Ecto neural progenitor cell (in vitro differentiated cells): ENCODE measurements around the gene LHPP.

Experiments used
- DNase-seq: peaks from one replicate; pipeline ENCODE4 v3.0.0-alpha.2; 2018; ENCODE audit warnings: low spot score

The LHPP gene

GRCh38 chr10:124644771-124645415 is 183.3 kb downstream of the LHPP start:
- DNase-seq = no peak

GRCh38 chr10:124645467-124646095 is 184.0 kb downstream of the LHPP start:
- DNase-seq = no peak

- no peak for DNase-seq
Measured at GRCh38 chr10:124646483-124647352, 185.1 kb downstream of the LHPP start.

GRCh38 chr10:124647421-124648130 is 186.0 kb downstream of the LHPP start:
- DNase-seq = no peak

GRCh38 chr10:124648131-124648475 is 186.5 kb downstream of the LHPP start:
- no peak for DNase-seq

GRCh38 chr10:124648738-124649137 is 187.1 kb downstream of the LHPP start:
- no peak for DNase-seq

GRCh38 chr10:124649214-124649613 is 187.6 kb downstream of the LHPP start:
- DNase-seq = no peak

GRCh38 chr10:124650263-124650662 is 188.6 kb downstream of the LHPP start:
- no peak for DNase-seq

GRCh38 chr10:124650820-124651401 is 189.3 kb downstream of the LHPP start:
- DNase-seq = no peak

- DNase-seq = no peak
Measured at GRCh38 chr10:124651402-124651891, 189.8 kb downstream of the LHPP start.

- no peak for DNase-seq
Measured at GRCh38 chr10:124652200-124652599, 190.6 kb downstream of the LHPP start.

- DNase-seq = no peak
Measured at GRCh38 chr10:124652701-124653100, 191.1 kb downstream of the LHPP start.

GRCh38 chr10:124653311-124653710 is 191.7 kb downstream of the LHPP start:
- no peak for DNase-seq

GRCh38 chr10:124653811-124654651 is 192.4 kb downstream of the LHPP start:
- DNase-seq = no peak

- no peak for DNase-seq
Measured at GRCh38 chr10:124654686-124655085, 193.1 kb downstream of the LHPP start.

- no peak for DNase-seq
Measured at GRCh38 chr10:124655191-124656112, 193.8 kb downstream of the LHPP start.

GRCh38 chr10:124656113-124656490 is 194.5 kb downstream of the LHPP start:
- no peak for DNase-seq

- no peak for DNase-seq
Measured at GRCh38 chr10:124656541-124656940, 194.9 kb downstream of the LHPP start.

- DNase-seq = no peak
Measured at GRCh38 chr10:124657806-124658205, 196.2 kb downstream of the LHPP start.
